ENCODE measurements around the gene C19orf53. TPM values are rescaled to one million over a fixed set of nuclear protein-coding genes. Genes with fewer than 3 reads are reported as not detected.

C19orf53 gene
- total and polyA plus RNA-seq, 2 donors (not counting 3 experiments of a cell fraction or from before 2014, with no cell fraction given), result 113 to 239 TPM

DNA sequence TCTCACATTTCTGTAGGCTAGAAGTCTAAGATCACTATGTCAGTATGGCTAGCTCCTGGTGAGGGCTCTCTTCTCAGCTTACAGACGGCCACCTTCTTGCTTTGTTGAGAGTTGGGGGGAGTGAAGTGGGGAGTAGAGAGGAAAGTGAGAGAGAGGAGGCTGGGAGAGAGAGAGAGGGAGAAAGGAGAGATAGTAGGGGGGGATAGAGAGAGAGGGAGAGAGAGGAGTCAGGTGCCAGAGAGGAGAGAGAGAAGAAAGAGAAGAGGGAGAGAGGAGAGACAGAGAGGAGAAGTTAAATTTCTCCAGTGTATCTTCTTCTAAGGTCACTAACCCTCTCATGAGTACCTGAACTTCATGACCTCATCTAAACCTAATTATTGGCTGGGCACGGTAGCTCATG, 49.6 kb downstream of the C19orf53 start:
- H3K9me1 ChIP-seq (replicated peaks; ENCODE audit: control insufficient read depth, extremely low read depth, insufficient read depth, low read length), result no peaks in the 10 kb centered on the region
- FAIRE-seq, result no peak

More for the DNA sequence above, 49.6 kb downstream of the C19orf53 start:
- intact Hi-C loops (cut with micrococcal nuclease) (no loop called here), dilution Hi-C loops (cut with MboI; ENCODE audit: extremely low pct_ligation_motif_present, low sequenced_read_pairs) (no loop called here)
- Histone ChIP-seq H3K4me3 (replicated peaks in 1 of 3; ENCODE audit: insufficient read depth in 1 of 3, low read depth in 1 of 3, low read length in 3 of 3) (no peak overlapping the region), H2AFZ (ENCODE audit: low read depth, low read length) (no peak overlapping the region), H3K27ac (ENCODE audit: insufficient read depth, low read depth, low read length) (no peak overlapping the region), H3K4me2 (ENCODE audit: insufficient read depth, low read length) (no peak overlapping the region), H3K9me3 (replicated peaks; ENCODE audit: control insufficient read depth, insufficient read depth, low read length) (no peaks in the 10 kb centered on the region), H3K4me1 (ENCODE audit: control insufficient read depth, extremely low read depth, insufficient read depth, low read length) (no peaks in the 10 kb centered on the region), H3K36me3 (ENCODE audit: control insufficient read depth in 2 of 2, extremely low read depth in 1 of 2, insufficient read depth in 2 of 2, low read length in 2 of 2) (peaks cover 0 to 27% of the 10 kb centered on the region in 2 experiments), H3K79me2 (ENCODE audit: control insufficient read depth, insufficient read depth, low read length) (no peaks in the 10 kb centered on the region), H4K20me1 (replicated peaks; ENCODE audit: control insufficient read depth, extremely low read depth, insufficient read depth, low read length) (no peaks in the 10 kb centered on the region), H3K27me3 (ENCODE audit: control insufficient read depth in 2 of 2, insufficient read depth in 2 of 2, low read length in 2 of 2) (no peaks in the 10 kb centered on the region), H3K9ac (replicated peaks; ENCODE audit: extremely low read depth, insufficient read depth, low read length) (no peak overlapping the region)
- POLR2A ChIA-PET, result interaction anchor here (1.2 kb wide), 1 partner anchor 23 kb away, joined by 12 read pairs; no protein-coding TSS in a partner anchor
- CTCF ChIA-PET, result interaction anchor here (0.6 to 1.4 kb wide), 2 partner anchors 10 to 38 kb away, joined by 3 to 8 read pairs; no protein-coding TSS in a partner anchor
- BruUV-seq (replicated peaks), result no TSS peak
- DNase-seq (ENCODE audit: low read depth, low spot score), result no peak
- TF ChIP-seq GATA2 (IDR thresholded peaks at IDR 0.05; ENCODE audit: insufficient read depth, insufficient read length, low read depth, low read length) (no peak), CTCF (IDR thresholded peaks at IDR 0.05; ENCODE audit: extremely low read depth in 1 of 2, insufficient read depth in 1 of 2, low read depth in 1 of 2, low read length in 2 of 2) (no peak), JUN (IDR thresholded peaks at IDR 0.05; ENCODE audit: borderline replicate concordance, insufficient read depth, insufficient read length, low read depth) (no peak), FOS (IDR thresholded peaks at IDR 0.05; ENCODE audit: borderline replicate concordance, insufficient read depth, low read length) (no peak), POLR2AphosphoS5 (IDR thresholded peaks at IDR 0.05; ENCODE audit: insufficient read depth, low read depth, low read length) (no peak), MYC (IDR thresholded peaks at IDR 0.05; ENCODE audit: low read depth, low read length) (no peak), POLR2A (IDR thresholded peaks at IDR 0.05; ENCODE audit: low read depth, low read length) (no peak), EZH2 (IDR thresholded peaks at IDR 0.05; ENCODE audit: borderline replicate concordance, low read depth, low read length, severe bottlenecking) (no peak)
- TF ChIP-seq, protein P1, sequence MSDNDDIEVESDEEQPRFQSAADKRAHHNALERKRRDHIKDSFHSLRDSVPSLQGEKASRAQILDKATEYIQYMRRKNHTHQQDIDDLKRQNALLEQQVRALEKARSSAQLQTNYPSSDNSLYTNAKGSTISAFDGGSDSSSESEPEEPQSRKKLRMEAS (IDR thresholded peaks at IDR 0.05; ENCODE audit: insufficient read depth, insufficient read length), result no peak
